Measurements from ENCODE around the gene KCNIP4. TPM values are rescaled to one million over a fixed set of nuclear protein-coding genes. Genes with fewer than 3 reads are reported as not detected.
"Not testable (repeated sequence)": the region's sequence is repeated elsewhere in the genome, so short reads cannot be mapped to it uniquely, and the experiment has no call there.

The KCNIP4 gene
- total RNA-seq, 4 donors from 2014 or later = 0.19 TPM; not detected in 3

DNA sequence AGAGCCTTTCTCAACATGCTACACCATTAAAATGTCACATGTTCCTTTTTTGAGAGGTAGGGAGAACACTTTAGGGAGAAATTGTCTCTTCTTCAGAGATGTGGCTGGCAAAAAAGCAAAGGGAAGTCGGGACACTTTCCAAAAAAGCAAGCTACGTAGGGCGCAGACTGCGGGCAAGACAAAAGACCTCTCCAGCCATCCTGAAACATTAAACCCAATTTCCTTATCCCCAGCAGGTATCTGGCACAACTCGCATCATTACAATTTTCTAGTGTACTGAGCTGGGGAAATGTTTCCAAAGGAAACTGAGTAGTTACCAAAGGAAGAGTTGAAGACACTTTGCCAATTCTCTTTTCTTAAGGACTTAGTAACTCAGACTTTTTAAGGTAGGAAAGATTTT is 1132.3 kb downstream of the KCNIP4 start:
- WGBS, 2 donors = 47 to 48% methylated on average over 5 of the region's 5 CpGs
- TF ChIP-seq POLR2A (IDR thresholded peaks at IDR 0.05) = no peak
- TF ChIP-seq, protein P1, sequence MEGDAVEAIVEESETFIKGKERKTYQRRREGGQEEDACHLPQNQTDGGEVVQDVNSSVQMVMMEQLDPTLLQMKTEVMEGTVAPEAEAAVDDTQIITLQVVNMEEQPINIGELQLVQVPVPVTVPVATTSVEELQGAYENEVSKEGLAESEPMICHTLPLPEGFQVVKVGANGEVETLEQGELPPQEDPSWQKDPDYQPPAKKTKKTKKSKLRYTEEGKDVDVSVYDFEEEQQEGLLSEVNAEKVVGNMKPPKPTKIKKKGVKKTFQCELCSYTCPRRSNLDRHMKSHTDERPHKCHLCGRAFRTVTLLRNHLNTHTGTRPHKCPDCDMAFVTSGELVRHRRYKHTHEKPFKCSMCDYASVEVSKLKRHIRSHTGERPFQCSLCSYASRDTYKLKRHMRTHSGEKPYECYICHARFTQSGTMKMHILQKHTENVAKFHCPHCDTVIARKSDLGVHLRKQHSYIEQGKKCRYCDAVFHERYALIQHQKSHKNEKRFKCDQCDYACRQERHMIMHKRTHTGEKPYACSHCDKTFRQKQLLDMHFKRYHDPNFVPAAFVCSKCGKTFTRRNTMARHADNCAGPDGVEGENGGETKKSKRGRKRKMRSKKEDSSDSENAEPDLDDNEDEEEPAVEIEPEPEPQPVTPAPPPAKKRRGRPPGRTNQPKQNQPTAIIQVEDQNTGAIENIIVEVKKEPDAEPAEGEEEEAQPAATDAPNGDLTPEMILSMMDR (IDR thresholded peaks at IDR 0.05) = no peak

DNA sequence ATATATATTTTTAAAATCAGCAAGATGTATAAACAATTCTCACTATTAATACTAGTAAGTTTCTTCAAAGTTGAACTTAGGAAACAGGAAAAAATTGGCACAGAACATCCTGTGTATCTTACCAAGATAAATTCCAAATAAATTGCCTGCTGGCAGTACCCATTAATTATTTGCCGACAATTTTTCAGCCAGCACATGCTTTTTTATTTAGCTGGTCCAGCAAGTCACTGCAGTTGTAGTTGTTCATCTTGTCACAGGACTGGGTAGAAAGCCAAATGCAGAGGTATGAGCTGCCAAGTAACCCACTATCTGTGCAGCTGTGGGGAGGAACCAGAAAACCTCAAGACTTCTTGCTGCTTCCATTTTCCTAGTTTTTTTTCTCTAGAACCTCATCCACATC is 1134.9 kb downstream of the KCNIP4 start:
- no peaks in the 10 kb centered on the region for H3K36me3 ChIP-seq
- 9 to 24% methylated on average over 1 of the region's 1 CpG for WGBS, 2 donors
- H3K27me3 ChIP-seq = no peaks in the 10 kb centered on the region
- no peak overlapping the region for H3K4me3 ChIP-seq
- intact Hi-C loops (cut with DNase I) = no loop called here
- TF ChIP-seq, protein P1 (IDR thresholded peaks at IDR 0.05) = no peak
- TF ChIP-seq POLR2A (IDR thresholded peaks at IDR 0.05) = no peak
- H3K27ac ChIP-seq = no peak overlapping the region
- DNase-seq = no peak
- H3K9me3 ChIP-seq = no peaks in the 10 kb centered on the region
- H3K4me1 ChIP-seq = peaks cover 0 to 22% (median 0%) of the 10 kb centered on the region in 3 donors

More for the DNA sequence above, 1132.3 kb downstream of the KCNIP4 start:
- H3K27ac ChIP-seq = no peak overlapping the region
- H3K4me3 ChIP-seq = no peak overlapping the region
- no peaks in the 10 kb centered on the region for H3K9me3 ChIP-seq
- H3K27me3 ChIP-seq = no peaks in the 10 kb centered on the region
- intact Hi-C loops (cut with DNase I) = no loop called here
- H3K4me1 ChIP-seq = peaks cover 0 to 21% (median 3%) of the 10 kb centered on the region in 3 donors
- no peaks in the 10 kb centered on the region for H3K36me3 ChIP-seq
- no peak for DNase-seq

DNA sequence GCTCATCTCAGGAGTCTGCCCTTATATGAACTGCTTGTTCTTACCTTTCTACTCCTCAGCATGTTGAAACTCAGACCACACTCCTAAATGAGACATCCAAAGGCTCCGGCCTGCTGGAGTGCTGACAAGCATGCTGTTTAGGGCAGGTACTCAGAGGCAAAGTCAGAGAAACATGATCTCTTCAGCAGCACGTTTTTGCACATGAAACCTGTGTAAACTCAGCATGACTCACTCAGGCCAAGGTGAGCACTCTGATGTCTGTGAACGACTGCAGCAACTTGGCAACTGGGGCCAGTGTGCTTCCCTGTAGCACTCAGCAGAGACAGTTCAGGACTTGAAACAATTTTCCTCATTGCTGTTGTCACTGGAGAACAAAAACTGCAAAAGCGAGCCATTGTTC is 1138.8 kb downstream of the KCNIP4 start:
- WGBS, 2 donors = 10 to 21% methylated on average over 4 of the region's 4 CpGs
- DNase-seq = no peak
- Histone ChIP-seq H3K4me3 (no peak overlapping the region), H3K27ac (peak overlapping the region in 2 of 4 donors; percentile 16 to 30), H3K36me3 (no peaks in the 10 kb centered on the region), H3K27me3 (no peaks in the 10 kb centered on the region), H3K9me3 (no peaks in the 10 kb centered on the region), H3K4me1 (peaks cover 0 to 22% (median 0%) of the 10 kb centered on the region in 3 donors)
- intact Hi-C loops (cut with DNase I) = no loop called here
- TF ChIP-seq, protein P1 (IDR thresholded peaks at IDR 0.05) = no peak
- TF ChIP-seq POLR2A (IDR thresholded peaks at IDR 0.05) = no peak

DNA sequence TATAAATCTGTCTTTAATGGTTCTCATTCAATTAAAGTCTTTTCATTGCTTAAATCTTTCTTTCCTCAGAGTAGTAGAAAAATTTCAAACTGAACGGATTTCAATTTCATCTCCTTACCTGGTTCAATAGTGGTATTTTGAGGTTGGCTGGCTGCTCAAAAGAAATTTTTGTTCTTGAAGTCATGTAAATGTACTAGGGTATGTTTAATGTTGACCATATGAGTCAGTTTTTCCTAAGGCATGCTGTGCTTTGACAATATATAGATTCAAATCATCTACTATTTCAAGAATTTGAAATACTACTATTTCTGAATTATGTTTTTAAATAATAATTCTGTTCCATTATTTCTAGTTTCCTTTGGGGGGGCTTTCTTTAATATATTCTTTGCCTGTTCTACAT is 1142.9 kb downstream of the KCNIP4 start:
- 67 to 72% methylated on average over 1 of the region's 1 CpG for WGBS, 2 donors
- Histone ChIP-seq H3K27me3 (no peaks in the 10 kb centered on the region), H3K27ac (no peak overlapping the region), H3K4me1 (peaks cover 0 to 15% (median 0%) of the 10 kb centered on the region in 3 donors), H3K36me3 (no peaks in the 10 kb centered on the region), H3K4me3 (no peak overlapping the region), H3K9me3 (peaks cover 0 to 3% (median 0%) of the 10 kb centered on the region in 3 donors)
- intact Hi-C loops (cut with DNase I) = no loop called here
- no peak for DNase-seq
- TF ChIP-seq POLR2A (IDR thresholded peaks at IDR 0.05) = no peak
- TF ChIP-seq, protein P1 (IDR thresholded peaks at IDR 0.05) = no peak

DNA sequence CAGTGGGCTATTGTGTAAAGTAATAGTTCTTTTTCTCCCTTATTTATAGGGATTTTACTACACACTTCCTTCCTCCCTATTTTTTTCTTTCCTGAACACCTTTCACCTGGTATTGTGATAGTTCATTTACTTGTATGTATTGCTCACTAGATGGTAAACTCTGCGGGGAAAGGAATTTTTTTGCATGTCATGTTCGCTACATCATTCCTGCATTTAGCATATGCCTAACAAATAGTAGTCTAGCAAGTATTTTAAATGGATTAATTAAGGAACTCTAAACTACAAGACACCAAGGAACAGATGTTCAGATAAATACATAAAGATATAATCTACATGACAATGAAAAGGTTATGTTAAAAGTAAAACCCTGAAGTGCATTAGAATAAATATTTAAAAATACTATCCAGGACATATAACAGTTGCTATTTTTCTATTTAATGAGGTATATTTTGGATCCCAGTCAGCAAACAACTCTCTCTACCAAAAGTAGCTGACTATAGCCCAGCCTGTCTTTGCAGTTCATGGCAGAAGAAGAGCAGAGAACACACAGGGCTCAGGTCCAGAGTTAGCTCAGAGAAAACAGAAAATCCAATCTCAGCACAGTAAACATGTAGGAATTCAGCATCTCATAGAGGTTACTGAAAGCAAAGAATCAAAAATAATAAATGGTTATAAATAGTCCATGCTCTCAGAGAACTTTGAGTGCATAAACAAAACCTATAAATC is 1160.5 kb downstream of the KCNIP4 start:
- DNase-seq = no peak
- no peaks in the 10 kb centered on the region for H3K4me1 ChIP-seq
- whole genome bisulfite sequencing, 2 donors = 68 to 76% methylated on average over 2 of the region's 2 CpGs
- no peak overlapping the region for H3K4me3 ChIP-seq
- no peak overlapping the region for H3K27ac ChIP-seq
- no peak for TF ChIP-seq POLR2A (IDR thresholded peaks at IDR 0.05)
- TF ChIP-seq, protein P1 (IDR thresholded peaks at IDR 0.05) = no peak
- no peaks in the 10 kb centered on the region for H3K36me3 ChIP-seq
- H3K9me3 ChIP-seq = peaks cover 0 to under 1% (median 0%) of the 10 kb centered on the region in 3 donors
- H3K27me3 ChIP-seq = no peaks in the 10 kb centered on the region
- intact Hi-C loops (cut with DNase I) = no loop called here

DNA sequence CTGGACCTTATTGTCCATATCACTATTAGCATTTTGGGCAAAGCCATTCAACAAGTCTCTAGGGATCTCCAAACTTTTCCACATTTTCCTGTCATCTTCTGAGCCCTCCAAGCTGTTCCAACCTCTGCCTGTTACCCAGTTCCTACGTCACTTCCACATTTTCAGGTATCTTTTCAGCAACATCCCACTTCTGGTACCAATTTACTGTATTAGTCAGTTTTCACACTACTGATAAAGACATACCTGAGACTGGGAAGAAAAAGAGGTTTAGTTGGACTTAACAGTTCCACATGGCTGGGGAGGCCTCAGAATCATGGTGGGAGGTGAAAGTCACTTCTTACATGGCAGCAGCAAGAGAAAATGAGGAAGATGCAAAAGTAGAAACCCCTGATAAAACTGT is 1165.4 kb downstream of the KCNIP4 start:
- intact Hi-C loops (cut with DNase I); H3K27ac ChIP-seq; H3K36me3 ChIP-seq; H3K4me3 ChIP-seq; H3K9me3 ChIP-seq; DNase-seq; H3K27me3 ChIP-seq; H3K4me1 ChIP-seq: not testable (repeated sequence)
- WGBS, 2 donors = 50 to 76% methylated on average over 1 of the region's 1 CpG
